ENCODE results near the gene ABCA13.

DNA sequence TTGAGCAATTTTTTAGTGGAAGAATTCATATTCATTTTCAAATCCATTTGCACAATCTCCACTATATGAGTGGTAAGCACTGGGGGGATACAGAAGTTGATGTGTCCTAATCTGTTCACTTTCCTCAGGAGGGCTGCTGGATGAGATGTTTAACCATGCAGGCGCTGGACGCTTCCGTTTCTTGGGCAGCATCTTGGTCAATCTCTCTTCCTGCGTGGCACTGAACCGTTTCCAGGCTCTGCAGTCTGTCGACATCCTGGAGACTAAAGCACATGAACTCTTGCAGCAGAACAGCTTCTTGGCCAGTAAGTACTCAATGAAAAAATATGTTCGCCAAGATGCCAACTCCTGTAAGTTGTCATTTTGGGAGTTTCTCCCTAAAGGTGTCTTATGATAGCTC, 179.3 kb downstream of the ABCA13 start:
- TF ChIP-seq, protein P1, sequence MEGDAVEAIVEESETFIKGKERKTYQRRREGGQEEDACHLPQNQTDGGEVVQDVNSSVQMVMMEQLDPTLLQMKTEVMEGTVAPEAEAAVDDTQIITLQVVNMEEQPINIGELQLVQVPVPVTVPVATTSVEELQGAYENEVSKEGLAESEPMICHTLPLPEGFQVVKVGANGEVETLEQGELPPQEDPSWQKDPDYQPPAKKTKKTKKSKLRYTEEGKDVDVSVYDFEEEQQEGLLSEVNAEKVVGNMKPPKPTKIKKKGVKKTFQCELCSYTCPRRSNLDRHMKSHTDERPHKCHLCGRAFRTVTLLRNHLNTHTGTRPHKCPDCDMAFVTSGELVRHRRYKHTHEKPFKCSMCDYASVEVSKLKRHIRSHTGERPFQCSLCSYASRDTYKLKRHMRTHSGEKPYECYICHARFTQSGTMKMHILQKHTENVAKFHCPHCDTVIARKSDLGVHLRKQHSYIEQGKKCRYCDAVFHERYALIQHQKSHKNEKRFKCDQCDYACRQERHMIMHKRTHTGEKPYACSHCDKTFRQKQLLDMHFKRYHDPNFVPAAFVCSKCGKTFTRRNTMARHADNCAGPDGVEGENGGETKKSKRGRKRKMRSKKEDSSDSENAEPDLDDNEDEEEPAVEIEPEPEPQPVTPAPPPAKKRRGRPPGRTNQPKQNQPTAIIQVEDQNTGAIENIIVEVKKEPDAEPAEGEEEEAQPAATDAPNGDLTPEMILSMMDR (conservative IDR thresholded peaks at IDR 0.05; ENCODE audit: low read length), result no peak
- TF ChIP-seq EZH2phosphoT487 (IDR thresholded peaks at IDR 0.05; ENCODE audit: borderline replicate concordance), result no peak

All from Loucy (cell line).